ENCODE results near the gene CISH. TPM values are rescaled to one million over a fixed set of nuclear protein-coding genes. Genes with fewer than 3 reads are reported as not detected.

The CISH gene
- total and polyA plus RNA-seq, 9 of the 15 experiments (the other 6 are each of a cell fraction or from before 2014, with no cell fraction given): 1.7 to 47.7 (median 18.3) TPM

- H3K4me2 ChIP-seq (ENCODE audit: insufficient read depth, low read length): no peak overlapping the region
- ChIA-PET POLR2A (interaction anchor here (0.5 to 0.7 kb wide), 3 partner anchors 9 to 198 kb away, joined by 3 to 4 read pairs (median 3); no protein-coding TSS in a partner anchor), CTCF (ENCODE audit: low intra/inter-chr PET ratio) (no interaction called here)
- H2AFZ ChIP-seq (ENCODE audit: low read depth, low read length): no peak overlapping the region
- no peaks in the 10 kb centered on the region for H3K9me1 ChIP-seq (ENCODE audit: control insufficient read depth, insufficient read depth, low read length)
- H3K9me3 ChIP-seq (replicated peaks; ENCODE audit: control insufficient read depth, insufficient read depth, low read depth, low read length): no peaks in the 10 kb centered on the region
- intact Hi-C loops (cut with micrococcal nuclease): no loop called here
- in situ Hi-C loops (cut with MboI): loop anchor here (25.0 kb wide), 1 partner anchor 1062 kb away; no protein-coding TSS in a partner anchor
- H3K79me2 ChIP-seq (ENCODE audit: control insufficient read depth, insufficient read depth, low read length): peaks cover 21% of the 10 kb centered on the region
- H3K36me3 ChIP-seq (ENCODE audit: control insufficient read depth, insufficient read depth, low read length): peaks cover 49% of the 10 kb centered on the region; the same call in 2 of the 3 replicates
- no peaks in the 10 kb centered on the region for H3K27me3 ChIP-seq (ENCODE audit: control insufficient read depth in 2 of 2, insufficient read depth in 2 of 2, low read length in 2 of 2)
- no TSS peak for BruUV-seq (replicated peaks)
- no peak for TF ChIP-seq ZNF146 (CRISPR knock-in tag; IDR thresholded peaks at IDR 0.05; ENCODE audit: unreplicated experiment)
- no peak for TF ChIP-seq ADNP (tag; IDR thresholded peaks at IDR 0.05)
- TF ChIP-seq STAT6 (CRISPR knock-in tag; IDR thresholded peaks at IDR 0.05): no peak
- no peak for TF ChIP-seq RB1 (IDR thresholded peaks at IDR 0.05; ENCODE audit: low read depth)
- no peak for TF ChIP-seq NR3C1 (CRISPR knock-in tag; IDR thresholded peaks at IDR 0.05)
- TF ChIP-seq ARID3B (CRISPR knock-in tag; IDR thresholded peaks at IDR 0.05; ENCODE audit: borderline replicate concordance): no peak
- H4K20me1 ChIP-seq (replicated peaks; ENCODE audit: control insufficient read depth, insufficient read depth, low read length): peaks cover 9% of the 10 kb centered on the region
- H3K9ac ChIP-seq (ENCODE audit: insufficient read depth in 1 of 2, low read depth in 2 of 2, low read length in 2 of 2): no peak overlapping the region
- no peak for FAIRE-seq
- no peak for ATAC-seq
- no peak for DNase-seq (ENCODE audit: extremely low read depth in 1 of 4, low spot score in 3 of 4)
- no peak overlapping the region for H3K27ac ChIP-seq (ENCODE audit: extremely low read depth, low read depth, low read length)
- 73% methylated on average over 14 of the region's 18 CpGs for WGBS (ENCODE audit: insufficient coverage, low coverage, missing lambda C conversion rate)
- peaks cover 0 to 4% of the 10 kb centered on the region in 2 experiments; a peak in 2 of 5 replicates for H3K4me1 ChIP-seq (replicated peaks in 1 of 2; ENCODE audit: control insufficient read depth in 2 of 2, insufficient read depth in 2 of 2, low read length in 2 of 2)
- H3K4me3 ChIP-seq: no peak overlapping the region
Measured at GRCh38 chr3:50625231-50626182, 13.9 kb upstream of the CISH start.

All from K562 (cell line).